Activated T-cell treated with anti-CD3 and anti-CD28 coated beads, Interleukin-2, amount 50 U/mL, for 72 hours (primary cell): ENCODE results near the gene BICC1. TPM values are rescaled to one million over a fixed set of nuclear protein-coding genes. Genes with fewer than 3 reads are reported as not detected.

Source experiments
- ATAC-seq, 2 donors: fragments of 150-1000 bp; cut with Tn5 transposase; replicated peaks in 1 of 2; 2 replicates each; pipeline ENCODE4 v1.10.0; 2021; ENCODE audit warnings: moderate library complexity in 2 of 2, mild to moderate bottlenecking in 1 of 2
- DNase-seq, 2 donors: peaks; one replicate each; pipeline ENCODE4 v3.0.0; 2021 to 2022; ENCODE audit warnings: mixed read lengths in 1 of 2
- H3K27ac Mint-ChIP-seq: one replicate; pipeline ENCODE4 v1.8.0; 2022; ENCODE audit warnings: mild to moderate bottlenecking, moderate library complexity, mixed read lengths
- H3K27me3 Mint-ChIP-seq: one replicate; pipeline ENCODE4 v1.8.0; 2022; ENCODE audit warnings: low read depth, mixed read lengths
- H3K36me3 Mint-ChIP-seq, 2 donors: one replicate each; pipeline ENCODE4 v1.8.0; 2022; ENCODE audit warnings: mixed read lengths in 2 of 2, mild to moderate bottlenecking in 1 of 2; ENCODE audit not compliant: insufficient read depth in 2 of 2
- H3K4me1 Mint-ChIP-seq: one replicate; pipeline ENCODE4 v1.8.0; 2022; ENCODE audit warnings: low read depth, mixed read lengths
- H3K4me3 Mint-ChIP-seq, 2 donors: one replicate each; pipeline ENCODE4 v1.8.0; 2022; ENCODE audit warnings: mild to moderate bottlenecking in 2 of 2, mixed read lengths in 2 of 2, moderate library complexity in 2 of 2
- H3K9me3 Mint-ChIP-seq, 2 donors: one replicate each; pipeline ENCODE4 v1.8.0; 2022; ENCODE audit warnings: mixed read lengths in 2 of 2
- total RNA-seq, 2 donors: library from RNA; stranded (reverse); gene quantifications; one replicate each; pipeline ENCODE4 v1.2.3, GENCODE V29; 2022

The BICC1 gene
- total RNA-seq, 2 donors from 2014 or later, result not detected

DNA sequence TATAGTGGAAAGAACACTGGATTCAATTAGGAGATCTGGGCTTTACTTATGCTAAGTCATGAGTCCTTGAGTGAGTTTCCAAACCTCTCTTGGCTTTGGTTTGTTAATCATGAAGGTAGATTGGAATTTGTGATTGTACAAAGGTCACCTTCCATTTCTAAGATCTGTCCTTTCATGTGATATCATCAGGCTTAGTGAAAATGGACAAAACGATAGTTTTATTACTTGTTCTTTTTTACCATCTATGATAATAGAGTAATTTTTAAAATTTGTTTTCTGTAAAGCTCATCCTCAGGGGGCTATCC, 309.0 kb downstream of the BICC1 start:
- ATAC-seq, result no peak
- Mint-ChIP-seq H3K9me3 (no peaks in the 10 kb centered on the region), H3K4me1 (no peaks in the 10 kb centered on the region), H3K36me3 (no peaks in the 10 kb centered on the region), H3K27ac (no peak overlapping the region), H3K27me3 (no peaks in the 10 kb centered on the region), H3K4me3 (no peak overlapping the region)
- DNase-seq, result no peak

DNA sequence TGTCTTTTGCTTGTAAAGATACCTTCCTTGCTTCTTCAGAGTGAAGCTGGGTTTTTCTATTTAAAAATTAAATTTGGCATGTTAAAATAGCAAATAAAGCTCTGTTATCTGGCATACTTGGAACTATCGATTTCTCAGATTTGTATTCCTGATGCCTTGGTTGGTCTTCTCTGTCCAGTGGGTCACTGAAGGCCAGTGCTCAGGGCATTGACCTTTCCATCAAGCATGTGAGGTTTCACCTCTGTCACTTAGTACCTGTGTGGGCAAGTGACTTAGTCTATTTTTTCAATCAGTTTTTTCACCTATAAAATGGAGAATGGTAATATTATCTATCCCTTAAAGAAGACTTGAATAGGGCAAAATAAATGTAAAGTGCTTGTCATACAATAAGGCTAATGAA, 311.3 kb downstream of the BICC1 start:
- Mint-ChIP-seq H3K4me3 (no peak overlapping the region), H3K27me3 (no peaks in the 10 kb centered on the region), H3K9me3 (no peaks in the 10 kb centered on the region), H3K27ac (no peak overlapping the region), H3K4me1 (no peaks in the 10 kb centered on the region), H3K36me3 (no peaks in the 10 kb centered on the region)
- ATAC-seq (no peak), DNase-seq (no peak)

DNA sequence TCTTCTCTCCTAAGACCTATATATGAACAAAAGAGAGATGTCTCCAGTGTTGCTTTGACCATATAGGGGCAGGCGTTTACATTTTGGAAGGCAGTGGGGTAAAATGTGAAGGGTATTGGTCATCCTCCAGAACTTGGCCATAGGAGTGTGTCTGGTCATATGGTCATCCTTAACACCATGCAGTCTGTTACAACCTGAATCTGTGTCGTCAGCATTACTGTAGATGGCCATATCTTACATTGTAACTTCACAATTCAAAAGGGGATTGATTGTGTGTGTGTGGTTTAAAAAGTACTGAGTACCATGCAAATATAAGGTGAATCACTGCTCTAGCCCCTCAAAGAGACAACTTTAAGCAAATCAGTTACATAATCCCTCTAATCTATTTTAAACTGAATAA, 311.7 kb downstream of the BICC1 start:
- no peaks in the 10 kb centered on the region for H3K36me3 Mint-ChIP-seq
- H3K4me1 Mint-ChIP-seq, result no peaks in the 10 kb centered on the region
- no peaks in the 10 kb centered on the region for H3K9me3 Mint-ChIP-seq
- ATAC-seq (no peak), DNase-seq (no peak)
- no peak overlapping the region for H3K4me3 Mint-ChIP-seq
- no peak overlapping the region for H3K27ac Mint-ChIP-seq
- H3K27me3 Mint-ChIP-seq, result no peaks in the 10 kb centered on the region

DNA sequence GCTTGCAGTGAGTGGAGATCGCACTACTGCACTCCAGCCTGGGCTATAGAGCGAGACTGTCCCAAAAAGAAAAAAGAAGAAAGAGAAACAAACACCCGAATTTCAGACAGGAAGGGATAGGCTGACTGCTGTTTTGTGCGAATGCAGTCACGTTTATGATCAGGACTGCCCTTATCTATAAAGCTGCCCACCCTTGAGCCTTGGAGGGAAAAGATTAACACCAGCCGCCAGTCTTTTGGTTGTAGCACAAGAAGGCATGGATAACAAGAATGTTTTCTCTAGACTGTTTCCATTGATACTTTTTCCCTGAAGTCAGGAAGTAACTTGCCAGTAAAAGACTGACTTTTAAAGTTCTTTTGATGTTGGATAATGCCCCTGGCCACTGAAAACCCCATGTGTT, 314.0 kb downstream of the BICC1 start:
- H3K27ac Mint-ChIP-seq, result no peak overlapping the region
- no peak for DNase-seq

DNA sequence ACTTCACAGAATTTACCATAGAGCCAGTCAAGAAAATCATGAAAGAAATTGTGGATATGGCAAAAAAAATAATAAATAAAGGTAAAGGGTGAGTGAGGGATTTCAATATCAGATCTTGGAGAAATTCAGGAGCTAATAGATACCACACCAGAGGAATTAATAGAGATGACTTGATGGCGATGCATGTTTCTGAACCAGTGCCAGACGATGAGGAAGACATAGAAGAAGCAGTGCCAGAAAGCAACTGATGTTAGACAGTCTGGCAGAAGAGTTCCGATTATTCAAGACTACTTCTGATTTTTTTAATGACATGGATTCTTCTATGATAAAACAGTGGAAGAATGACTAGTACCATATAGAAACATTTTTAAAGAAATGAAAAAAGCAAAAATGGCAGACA, 314.7 kb downstream of the BICC1 start:
- H3K4me1 Mint-ChIP-seq, result no peaks in the 10 kb centered on the region
- DNase-seq (no peak), ATAC-seq (no peak)
- H3K36me3 Mint-ChIP-seq, result no peaks in the 10 kb centered on the region
- H3K27me3 Mint-ChIP-seq, result no peaks in the 10 kb centered on the region
- H3K4me3 Mint-ChIP-seq, result no peak overlapping the region
- H3K9me3 Mint-ChIP-seq, result no peaks in the 10 kb centered on the region
- no peak overlapping the region for H3K27ac Mint-ChIP-seq

More for the DNA sequence above, 314.0 kb downstream of the BICC1 start:
- Mint-ChIP-seq H3K4me3 (no peak overlapping the region), H3K4me1 (no peaks in the 10 kb centered on the region), H3K27me3 (no peaks in the 10 kb centered on the region), H3K9me3 (no peaks in the 10 kb centered on the region), H3K36me3 (no peaks in the 10 kb centered on the region)
- ATAC-seq, result no peak

DNA sequence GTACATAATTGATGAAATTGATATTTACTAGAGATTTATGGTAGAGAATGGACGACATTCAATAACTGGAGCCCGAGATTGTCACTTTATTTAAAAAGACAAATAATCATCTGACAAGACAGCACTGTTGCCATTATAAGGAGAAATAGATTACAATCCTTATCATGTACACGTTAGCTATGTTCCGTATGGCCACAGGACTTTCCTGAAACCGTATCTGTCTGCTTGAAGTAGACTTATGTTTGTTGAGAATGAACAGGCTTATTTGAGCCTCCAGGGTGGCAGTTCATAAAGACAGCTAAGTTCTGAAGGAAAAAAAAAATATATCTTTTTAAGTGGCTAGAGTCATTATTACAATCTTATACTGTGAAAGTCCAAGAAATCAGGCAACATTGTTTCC, 317.2 kb downstream of the BICC1 start:
- Mint-ChIP-seq H3K9me3 (no peaks in the 10 kb centered on the region), H3K4me1 (no peaks in the 10 kb centered on the region), H3K27ac (no peak overlapping the region), H3K36me3 (no peaks in the 10 kb centered on the region), H3K27me3 (no peaks in the 10 kb centered on the region), H3K4me3 (no peak overlapping the region)
- ATAC-seq (no peak), DNase-seq (no peak)

DNA sequence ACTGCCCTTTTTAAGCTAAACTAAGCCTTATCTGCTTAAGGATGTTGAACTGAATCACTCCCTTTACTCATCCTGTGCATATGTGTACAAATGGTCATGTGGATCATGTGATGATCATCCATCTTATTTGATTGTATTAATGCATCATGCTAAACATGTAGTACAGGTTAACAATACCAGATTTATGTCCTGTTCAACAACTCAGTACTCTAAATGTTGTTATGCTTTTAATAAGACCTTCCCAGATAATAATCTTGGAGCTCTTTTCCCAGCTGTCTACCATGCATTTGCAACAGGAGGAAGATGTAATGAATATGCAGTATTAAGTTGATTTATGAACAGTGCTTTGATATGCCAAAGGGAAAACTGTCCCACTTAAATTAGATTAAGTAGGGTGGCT, 318.0 kb downstream of the BICC1 start:
- H3K36me3 Mint-ChIP-seq, result no peaks in the 10 kb centered on the region
- no peaks in the 10 kb centered on the region for H3K9me3 Mint-ChIP-seq
- no peak overlapping the region for H3K4me3 Mint-ChIP-seq
- H3K27me3 Mint-ChIP-seq, result no peaks in the 10 kb centered on the region
- ATAC-seq, result no peak
- H3K27ac Mint-ChIP-seq, result no peak overlapping the region
- H3K4me1 Mint-ChIP-seq, result no peaks in the 10 kb centered on the region
- DNase-seq, result no peak

DNA sequence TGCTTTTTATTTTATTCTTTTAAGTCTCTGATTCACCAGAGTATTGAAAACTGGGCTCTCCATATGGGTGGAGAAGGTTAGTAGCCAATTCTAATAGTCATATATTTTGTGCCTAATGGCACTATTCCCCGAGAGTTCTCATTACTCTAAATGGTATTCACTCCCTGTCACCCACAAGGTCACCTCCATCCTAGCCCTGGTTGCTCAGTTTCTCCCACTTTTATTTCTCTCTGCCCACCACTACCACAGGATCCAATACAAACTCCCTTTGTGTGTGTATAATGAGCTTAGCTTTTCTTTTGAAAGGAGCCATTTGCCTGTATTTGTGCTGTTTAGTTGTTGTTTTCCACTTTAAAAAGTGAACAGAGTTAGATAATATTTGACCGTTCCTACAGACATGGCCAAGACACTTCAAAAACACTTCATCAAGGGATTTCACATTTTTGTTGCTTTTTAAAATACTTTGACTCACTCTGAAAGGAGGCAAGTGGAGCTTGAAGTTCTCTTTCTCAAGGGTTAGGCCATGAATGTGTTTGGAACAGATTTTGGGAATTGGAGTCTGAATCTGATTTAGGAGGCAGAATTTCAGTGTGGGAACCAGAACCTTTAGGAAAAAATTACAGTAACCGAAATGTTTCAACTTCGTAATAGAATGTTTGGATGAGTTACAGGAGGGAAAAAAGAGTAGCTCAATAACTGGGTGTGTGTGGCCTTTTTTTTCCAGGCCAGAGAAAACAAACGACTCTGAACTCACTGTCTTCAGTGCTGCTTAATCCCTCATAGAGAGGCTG, 321.3 kb downstream of the BICC1 start:
- H3K4me3 Mint-ChIP-seq, result no peak overlapping the region
- no peaks in the 10 kb centered on the region for H3K9me3 Mint-ChIP-seq
- no peak overlapping the region for H3K27ac Mint-ChIP-seq
- no peaks in the 10 kb centered on the region for H3K4me1 Mint-ChIP-seq
- no peak for ATAC-seq
- DNase-seq, result no peak
- H3K36me3 Mint-ChIP-seq, result no peaks in the 10 kb centered on the region
- no peaks in the 10 kb centered on the region for H3K27me3 Mint-ChIP-seq

DNA sequence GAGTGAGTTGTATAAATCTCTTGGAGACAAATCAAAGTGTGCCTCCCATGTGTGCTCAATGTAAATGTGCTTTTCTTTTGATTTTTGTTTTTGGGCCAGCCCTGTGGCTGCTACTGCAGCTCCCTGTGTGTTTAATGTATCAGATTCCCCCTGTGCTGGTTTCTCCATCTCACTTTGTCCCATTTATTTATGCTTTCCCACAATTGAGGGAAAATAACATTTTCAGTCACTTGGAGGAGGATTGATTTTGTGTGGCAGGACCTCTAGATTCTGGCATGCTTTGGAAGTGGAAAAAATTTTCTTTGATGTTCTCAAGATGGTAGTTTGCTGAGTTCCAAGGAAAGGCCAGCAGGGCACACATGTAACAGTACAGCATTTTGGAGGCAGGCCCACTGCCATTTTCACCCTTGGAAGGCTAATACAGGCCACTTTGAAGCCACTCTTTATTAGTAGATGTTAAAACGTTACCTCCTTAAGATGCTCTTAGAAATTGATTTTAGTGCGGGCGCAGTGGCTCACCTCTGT, 323.6 kb downstream of the BICC1 start:
- H3K4me1 Mint-ChIP-seq, result no peaks in the 10 kb centered on the region
- DNase-seq, result no peak
- no peaks in the 10 kb centered on the region for H3K9me3 Mint-ChIP-seq
- H3K36me3 Mint-ChIP-seq, result no peaks in the 10 kb centered on the region
- H3K27me3 Mint-ChIP-seq, result no peaks in the 10 kb centered on the region
- ATAC-seq, result no peak
- H3K4me3 Mint-ChIP-seq, result no peak overlapping the region
- H3K27ac Mint-ChIP-seq, result no peak overlapping the region

DNA sequence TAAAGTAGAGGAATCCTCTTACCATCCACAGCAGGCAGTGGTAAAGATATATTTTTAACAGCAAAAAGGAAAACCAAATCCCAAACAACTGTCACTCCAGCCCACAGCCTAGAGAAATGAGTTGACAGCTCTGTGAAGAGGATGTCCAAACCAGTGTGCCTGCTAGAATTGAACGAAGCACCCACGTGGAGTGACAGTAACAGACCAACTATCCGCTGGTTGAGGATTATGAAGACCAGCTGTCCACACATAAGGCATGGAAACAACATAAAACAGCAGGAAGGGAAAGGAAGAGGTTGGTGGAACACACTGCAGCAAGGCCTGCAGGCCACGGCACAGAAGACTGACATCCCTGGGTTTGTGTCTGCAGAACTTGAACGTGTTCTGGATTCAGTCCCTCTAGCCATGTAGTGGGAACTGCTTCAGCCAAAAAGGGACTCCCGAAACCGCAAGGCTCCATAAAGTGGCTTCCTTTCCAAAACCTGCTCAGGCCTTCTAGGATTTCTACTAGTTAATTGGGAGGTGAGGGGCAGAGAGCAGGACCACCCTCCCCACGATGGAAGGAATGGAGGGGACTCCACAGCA, 324.4 kb downstream of the BICC1 start:
- no peaks in the 10 kb centered on the region for H3K9me3 Mint-ChIP-seq
- no peaks in the 10 kb centered on the region for H3K4me1 Mint-ChIP-seq
- DNase-seq (no peak), ATAC-seq (no peak)
- no peak overlapping the region for H3K4me3 Mint-ChIP-seq
- no peaks in the 10 kb centered on the region for H3K27me3 Mint-ChIP-seq
- no peak overlapping the region for H3K27ac Mint-ChIP-seq
- no peaks in the 10 kb centered on the region for H3K36me3 Mint-ChIP-seq

DNA sequence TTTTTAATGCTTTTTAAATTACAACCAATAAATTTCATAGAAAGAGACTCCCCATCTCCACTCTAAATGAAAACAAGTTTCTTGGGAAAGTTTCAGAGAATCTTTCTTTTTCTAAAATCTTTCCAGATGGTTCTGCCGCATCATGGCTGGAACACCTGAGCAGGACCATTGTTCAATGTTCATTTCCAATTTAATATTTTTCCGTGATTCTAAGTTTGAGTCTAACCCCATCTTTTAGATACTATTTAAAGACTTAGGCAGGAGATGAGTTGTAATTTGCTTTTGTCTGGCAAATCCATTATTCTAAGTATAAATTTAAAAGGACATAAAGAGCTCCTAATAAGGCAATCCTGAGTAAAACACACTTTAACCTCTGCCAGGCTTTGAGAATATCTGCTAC, 325.2 kb downstream of the BICC1 start:
- no peaks in the 10 kb centered on the region for H3K9me3 Mint-ChIP-seq
- no peak overlapping the region for H3K4me3 Mint-ChIP-seq
- no peak overlapping the region for H3K27ac Mint-ChIP-seq
- H3K27me3 Mint-ChIP-seq, result no peaks in the 10 kb centered on the region
- H3K4me1 Mint-ChIP-seq, result no peaks in the 10 kb centered on the region
- ATAC-seq (no peak), DNase-seq (no peak)
- no peaks in the 10 kb centered on the region for H3K36me3 Mint-ChIP-seq

DNA sequence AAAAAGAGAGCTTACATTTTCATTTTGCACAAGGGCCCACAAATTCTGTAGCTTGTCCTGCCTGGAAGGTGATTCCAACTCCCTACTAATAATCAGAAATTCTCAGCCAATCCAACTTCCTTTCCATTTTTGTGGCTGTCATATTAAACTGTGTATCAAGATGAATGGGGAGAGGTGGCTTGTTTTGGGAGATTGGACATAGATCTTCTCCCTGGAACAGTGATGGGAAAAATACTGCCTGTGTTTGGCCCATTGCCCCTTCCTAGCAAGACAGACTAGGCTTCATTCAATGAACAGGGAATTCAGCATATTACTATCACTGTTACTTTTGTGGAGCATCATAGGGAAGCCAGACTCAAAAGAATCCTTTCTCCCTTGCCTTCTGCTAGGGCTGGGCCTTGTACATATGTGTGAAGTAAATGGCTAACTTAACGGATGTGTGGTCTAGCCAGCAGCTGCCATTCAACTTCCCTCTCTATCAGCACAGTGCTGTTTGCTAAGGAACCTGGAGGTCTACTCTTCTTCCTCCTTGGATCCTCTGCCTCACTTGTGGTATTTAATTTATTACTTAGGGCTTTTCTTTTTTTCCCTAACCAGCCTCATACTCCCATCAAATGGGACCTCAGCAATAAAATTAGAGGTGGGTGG, 326.0 kb downstream of the BICC1 start:
- H3K27me3 Mint-ChIP-seq, result no peaks in the 10 kb centered on the region
- no peak for DNase-seq
- peaks cover 0 to 1% of the 10 kb centered on the region in 2 donors for H3K9me3 Mint-ChIP-seq
- no peaks in the 10 kb centered on the region for H3K36me3 Mint-ChIP-seq
- H3K27ac Mint-ChIP-seq, result no peak overlapping the region
- no peak for ATAC-seq
- H3K4me1 Mint-ChIP-seq, result no peaks in the 10 kb centered on the region
- H3K4me3 Mint-ChIP-seq, result no peak overlapping the region

DNA sequence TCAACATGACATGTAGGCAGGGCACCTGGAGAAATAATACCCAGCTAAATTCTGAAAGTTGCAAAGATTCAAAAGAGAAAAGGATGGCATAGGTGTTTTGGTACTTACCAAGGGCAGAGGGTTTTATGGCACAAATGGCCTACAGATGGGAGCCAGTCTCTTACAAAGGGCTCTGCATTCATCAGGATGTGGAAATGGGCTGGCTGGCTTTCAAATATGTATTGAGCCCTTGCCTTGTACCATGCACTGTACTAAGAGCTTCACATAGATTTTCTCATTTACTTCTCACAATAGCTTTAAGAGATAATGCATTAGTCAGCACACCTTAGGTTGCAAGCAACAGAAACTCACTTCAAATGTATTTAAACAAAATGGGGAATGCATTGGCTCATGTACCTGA, 327.1 kb downstream of the BICC1 start:
- Mint-ChIP-seq H3K27me3 (no peaks in the 10 kb centered on the region), H3K4me3 (no peak overlapping the region), H3K4me1 (no peaks in the 10 kb centered on the region), H3K27ac (no peak overlapping the region), H3K36me3 (no peaks in the 10 kb centered on the region), H3K9me3 (peaks cover 0 to 1% of the 10 kb centered on the region in 2 donors)
- DNase-seq (no peak), ATAC-seq (no peak)
